ENCODE data around the gene TNNT3.

DNA sequence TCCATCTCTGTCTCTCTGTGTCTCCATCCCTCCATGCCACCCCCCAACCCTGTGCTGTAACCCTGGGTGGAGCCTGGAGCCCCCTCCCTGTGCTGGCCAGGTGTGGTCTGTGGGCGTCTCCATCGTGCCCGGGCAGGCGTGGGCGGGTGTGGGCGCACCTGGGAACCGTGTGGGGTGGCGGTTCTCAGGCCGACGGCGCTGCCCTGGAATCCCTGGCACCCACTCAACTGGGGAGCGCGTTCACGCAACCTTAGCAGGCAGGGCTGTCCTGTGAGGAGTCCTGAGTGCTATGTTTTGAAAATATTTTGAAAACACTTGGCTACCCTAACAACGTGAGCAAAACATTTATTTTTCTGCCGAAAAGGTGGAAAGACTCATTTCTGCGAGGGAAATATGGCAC lies 4.7 kb downstream of the TNNT3 start:
- TF ChIP-seq, protein P1, sequence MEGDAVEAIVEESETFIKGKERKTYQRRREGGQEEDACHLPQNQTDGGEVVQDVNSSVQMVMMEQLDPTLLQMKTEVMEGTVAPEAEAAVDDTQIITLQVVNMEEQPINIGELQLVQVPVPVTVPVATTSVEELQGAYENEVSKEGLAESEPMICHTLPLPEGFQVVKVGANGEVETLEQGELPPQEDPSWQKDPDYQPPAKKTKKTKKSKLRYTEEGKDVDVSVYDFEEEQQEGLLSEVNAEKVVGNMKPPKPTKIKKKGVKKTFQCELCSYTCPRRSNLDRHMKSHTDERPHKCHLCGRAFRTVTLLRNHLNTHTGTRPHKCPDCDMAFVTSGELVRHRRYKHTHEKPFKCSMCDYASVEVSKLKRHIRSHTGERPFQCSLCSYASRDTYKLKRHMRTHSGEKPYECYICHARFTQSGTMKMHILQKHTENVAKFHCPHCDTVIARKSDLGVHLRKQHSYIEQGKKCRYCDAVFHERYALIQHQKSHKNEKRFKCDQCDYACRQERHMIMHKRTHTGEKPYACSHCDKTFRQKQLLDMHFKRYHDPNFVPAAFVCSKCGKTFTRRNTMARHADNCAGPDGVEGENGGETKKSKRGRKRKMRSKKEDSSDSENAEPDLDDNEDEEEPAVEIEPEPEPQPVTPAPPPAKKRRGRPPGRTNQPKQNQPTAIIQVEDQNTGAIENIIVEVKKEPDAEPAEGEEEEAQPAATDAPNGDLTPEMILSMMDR (IDR thresholded peaks at IDR 0.05; ENCODE audit: insufficient read depth, low read length, poor library complexity, severe bottlenecking): no peak
- no peak for TF ChIP-seq EZH2phosphoT487 (conservative IDR thresholded peaks at IDR 0.05; ENCODE audit: low read length)

All from SU-DHL-6 (cell line).